ENCODE data around the gene ZBTB38.

- TF ChIP-seq TEAD3 (CRISPR knock-in tag; optimal IDR thresholded peaks at IDR 0.05; ENCODE audit: borderline replicate concordance) = no peak
- TF ChIP-seq CEBPB (IDR thresholded peaks at IDR 0.05; ENCODE audit: borderline replicate concordance, low read depth, low read length) = no peak
- no peak for TF ChIP-seq ZNF607 (CRISPR knock-in tag; IDR thresholded peaks at IDR 0.05; ENCODE audit: borderline replicate concordance)
- no peak for TF ChIP-seq CTCF (CRISPR knock-in tag; IDR thresholded peaks at IDR 0.05)
- TF ChIP-seq THRA (CRISPR knock-in tag; IDR thresholded peaks at IDR 0.05; ENCODE audit: borderline replicate concordance) = no peak
- no peak for TF ChIP-seq POLR2G (IDR thresholded peaks at IDR 0.05; ENCODE audit: low read depth, low read length)
- TF ChIP-seq MAX (IDR thresholded peaks at IDR 0.05) = no peak
- TF ChIP-seq ZKSCAN8 (CRISPR knock-in tag; IDR thresholded peaks at IDR 0.05; ENCODE audit: borderline replicate concordance) = no peak
Observed at GRCh38 chr3:141330718-141331376, 37.5 kb upstream of the ZBTB38 start.

All from HepG2 (cell line).